Lung microvascular endothelial cell (primary cell): ENCODE data around the gene TMTC2. TPM values are rescaled to one million over a fixed set of nuclear protein-coding genes. Genes with fewer than 3 reads are reported as not detected.
A peak's percentile ranks its signal among the peaks of the same experiment; 100 is the strongest.
"Not testable (repeated sequence)": the region's sequence is repeated elsewhere in the genome, so short reads cannot be mapped to it uniquely, and the experiment has no call there.

Experiments used
- DNase-seq, 2 donors: peaks; one replicate each; pipeline versions ENCODE4 v3.0.0 to v3.0.0-alpha.2; 2010; ENCODE audit warnings: low read depth in 2 of 2
- total RNA-seq: library from RNA; depleted of rRNA; stranded (reverse); fragments of >200 nt; gene quantifications from 2 replicates; pipeline ENCODE4 v1.2.1, GENCODE V29; 2014

The TMTC2 gene
- total RNA-seq, 1 donor from 2014 or later: 13.9 TPM

DNA sequence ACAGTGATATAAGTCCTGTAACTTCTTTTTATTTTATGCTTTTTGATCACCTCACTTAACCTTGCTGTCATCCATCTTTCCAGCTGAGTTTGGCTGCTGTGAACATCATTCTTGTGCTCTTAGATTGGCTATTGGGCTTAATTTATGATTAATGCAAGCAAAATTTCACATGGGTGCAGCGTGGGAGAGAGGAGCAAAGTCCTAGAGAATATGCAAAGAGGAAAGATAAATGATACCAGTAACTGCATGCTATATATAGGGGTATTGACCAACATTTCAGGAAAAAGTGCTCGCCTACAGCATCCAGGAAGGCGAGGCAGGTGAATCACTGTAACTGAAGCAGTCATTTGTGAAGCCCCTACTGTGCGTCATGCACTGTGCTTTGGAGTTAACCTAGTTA, 153.1 kb downstream of the TMTC2 start:
- DNase-seq: no peak

DNA sequence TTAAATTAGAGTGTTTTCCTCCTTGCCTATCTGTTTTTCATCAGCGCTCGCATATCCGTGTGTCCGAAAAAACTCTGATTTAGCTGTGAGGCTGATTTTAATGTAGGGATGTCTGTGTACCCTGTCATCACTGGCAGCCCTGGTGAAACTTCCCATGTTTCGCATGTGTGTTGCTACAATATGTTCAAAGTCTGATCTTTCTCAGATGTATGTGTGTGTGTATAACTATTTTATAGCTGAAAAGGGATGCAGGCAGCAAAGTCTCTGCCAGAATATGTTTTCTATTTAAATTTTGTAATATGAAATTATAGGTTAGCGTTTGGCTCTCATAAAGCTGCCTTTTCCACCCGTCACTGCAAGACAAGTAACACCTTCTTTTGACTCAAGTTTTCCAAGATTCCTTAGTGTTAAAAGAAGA, 154.8 kb downstream of the TMTC2 start:
- no peak for DNase-seq

DNA sequence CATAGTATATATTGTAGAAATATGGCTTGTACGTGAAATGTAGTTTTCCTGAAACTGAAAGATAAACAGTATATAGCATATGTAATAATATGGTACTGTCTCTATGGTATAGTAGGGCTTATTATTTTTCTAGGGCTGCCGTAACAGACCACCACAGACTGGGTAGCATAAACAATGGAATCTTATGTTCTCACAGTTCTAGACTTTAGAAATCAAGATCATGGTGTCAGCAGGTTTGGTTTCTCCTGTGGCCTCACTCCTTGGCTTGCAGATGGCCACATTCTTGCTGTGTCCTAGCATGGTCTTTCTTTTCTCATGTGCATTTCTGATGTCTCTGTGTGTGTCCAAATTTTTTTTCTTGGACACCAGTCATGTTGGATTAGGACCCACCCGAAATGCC, 155.8 kb downstream of the TMTC2 start:
- no peak for DNase-seq

DNA sequence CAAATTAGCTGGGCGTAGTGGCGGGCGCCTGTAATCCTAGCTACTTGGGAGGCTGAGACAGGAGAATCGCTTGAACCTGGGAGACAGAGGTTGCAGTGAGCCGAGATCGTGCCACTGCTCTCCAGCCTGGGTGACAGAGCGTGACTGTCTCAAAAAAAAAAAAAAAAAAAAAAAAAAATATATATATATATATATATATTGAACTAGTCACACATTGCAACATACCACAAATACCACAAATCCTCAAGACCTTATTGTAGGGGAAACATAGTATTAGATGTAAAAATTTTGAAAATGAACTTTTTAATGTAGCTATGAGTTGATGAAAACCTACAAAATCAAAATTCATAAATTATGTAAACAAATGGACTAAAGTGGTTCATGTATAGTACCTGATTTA, 158.4 kb downstream of the TMTC2 start:
- DNase-seq: not testable (repeated sequence)

DNA sequence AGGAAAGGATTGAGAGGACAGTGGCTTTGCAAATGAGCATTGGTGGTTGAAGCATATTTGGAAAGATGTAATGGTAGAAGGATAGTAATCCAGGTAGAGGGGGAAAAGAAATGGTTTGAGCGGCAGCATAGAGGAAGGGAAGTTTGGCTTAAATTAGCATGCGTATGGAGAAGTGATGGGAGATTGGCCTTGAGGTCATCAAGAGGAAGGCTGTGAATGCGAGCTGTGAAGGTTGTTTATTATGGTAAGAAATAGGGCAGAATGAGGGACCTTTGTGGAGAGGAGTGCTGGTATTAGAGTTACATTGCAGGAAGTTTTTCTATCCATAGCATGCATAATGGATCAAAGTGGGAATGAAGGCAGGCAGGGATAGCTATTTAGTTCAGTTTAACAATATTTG, 162.1 kb downstream of the TMTC2 start:
- DNase-seq: no peak

DNA sequence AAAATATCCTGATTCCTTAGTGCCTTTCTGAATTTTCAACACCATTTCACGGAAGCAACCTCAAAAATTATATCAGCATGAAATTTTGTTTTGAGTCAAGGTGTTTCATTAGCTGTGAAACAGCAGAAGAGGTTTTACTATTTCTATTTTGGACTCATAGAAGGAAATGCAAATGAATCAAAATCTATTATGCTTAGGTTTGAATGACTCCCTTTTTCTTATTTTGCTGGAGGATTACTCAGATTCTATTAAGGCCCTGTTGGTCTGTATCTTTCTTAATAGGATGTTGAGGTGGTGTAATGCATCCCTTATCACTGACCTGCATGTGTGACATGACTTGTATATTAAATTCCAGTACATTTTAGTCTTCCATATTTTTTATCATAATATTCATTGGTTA, 165.8 kb downstream of the TMTC2 start:
- no peak for DNase-seq

DNA sequence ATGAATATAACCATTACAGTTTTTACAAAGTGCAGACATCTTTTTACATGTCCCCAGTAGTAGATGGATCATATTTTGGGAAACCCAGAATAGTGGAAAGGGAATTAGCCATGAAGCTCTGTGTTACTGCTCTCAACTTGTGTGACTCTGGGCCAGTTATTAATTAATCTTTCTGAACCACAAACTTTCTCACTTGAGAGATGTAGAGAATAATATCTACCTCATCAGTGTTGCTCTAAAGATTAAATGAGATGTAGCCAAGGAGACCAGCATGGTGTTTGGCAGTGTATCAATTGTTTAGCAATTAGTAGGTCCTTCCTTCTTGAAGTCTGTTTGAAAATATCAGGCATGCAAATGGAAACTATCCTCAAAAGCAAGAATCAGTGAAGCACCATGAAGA, 169.2 kb downstream of the TMTC2 start:
- DNase-seq: no peak

DNA sequence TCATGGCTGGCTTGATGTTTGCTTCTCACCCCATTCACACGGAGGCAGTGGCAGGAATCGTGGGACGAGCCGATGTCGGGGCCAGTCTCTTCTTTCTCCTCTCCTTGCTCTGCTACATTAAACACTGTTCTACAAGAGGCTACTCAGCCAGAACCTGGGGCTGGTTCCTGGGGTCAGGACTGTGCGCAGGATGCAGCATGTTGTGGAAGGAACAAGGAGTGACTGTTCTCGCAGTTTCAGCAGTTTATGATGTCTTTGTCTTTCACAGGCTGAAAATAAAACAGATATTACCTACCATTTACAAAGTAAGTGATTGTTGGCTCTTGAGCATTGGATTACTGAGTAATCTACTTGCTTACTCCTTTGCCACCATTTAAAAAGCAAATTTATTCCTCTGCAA, 170.6 kb downstream of the TMTC2 start:
- peak in 1 of 2 donors; percentile 47 for DNase-seq

DNA sequence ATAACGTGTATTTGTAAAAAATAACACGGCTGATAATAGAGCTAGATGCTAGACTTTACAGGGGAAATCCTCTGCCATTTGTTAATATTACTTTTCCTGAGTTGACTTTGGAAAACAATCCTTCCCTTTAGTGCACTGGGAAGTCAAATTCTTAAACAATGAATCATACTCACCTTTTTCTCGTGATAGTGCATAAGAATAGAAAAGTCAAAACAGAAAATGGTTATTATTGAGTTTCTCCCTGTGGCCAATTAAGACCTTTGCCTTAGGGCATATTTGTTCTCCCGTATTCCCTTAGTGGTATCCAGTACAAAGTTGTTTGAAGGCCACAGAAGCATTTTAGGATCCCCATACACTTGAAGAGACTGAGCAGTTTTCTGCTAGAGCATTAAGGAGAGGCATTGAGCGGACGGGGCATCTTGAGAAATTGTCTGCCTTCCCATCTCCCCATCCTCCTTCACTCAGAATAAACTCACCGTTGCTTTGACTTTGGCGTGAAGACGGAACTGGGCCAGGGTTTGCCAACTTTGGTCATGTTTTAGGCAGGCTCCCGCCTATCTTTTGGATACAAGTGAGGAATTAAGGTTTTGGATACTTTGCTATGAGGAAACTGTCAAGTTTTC, 171.3 kb downstream of the TMTC2 start:
- DNase-seq: peak; percentile 69 to 86

DNA sequence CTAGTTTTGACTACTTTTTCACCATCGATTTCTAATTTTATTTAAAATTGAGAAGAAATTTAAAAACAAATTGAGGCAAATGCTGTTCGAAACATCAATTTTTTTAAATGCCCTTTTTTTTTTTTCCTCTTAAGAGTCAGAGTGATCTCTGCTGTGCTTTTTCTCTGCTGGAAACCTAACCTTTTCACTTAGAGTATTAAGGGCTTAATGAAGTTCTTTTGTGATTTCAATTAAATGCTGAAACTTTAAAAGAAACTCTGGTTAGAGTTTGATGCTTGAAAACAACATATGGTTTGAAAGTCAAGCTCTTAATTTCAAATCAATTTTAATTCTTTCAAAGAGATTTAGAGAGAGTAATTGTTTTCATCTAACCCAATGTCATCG, 171.8 kb downstream of the TMTC2 start:
- no peak for DNase-seq

DNA sequence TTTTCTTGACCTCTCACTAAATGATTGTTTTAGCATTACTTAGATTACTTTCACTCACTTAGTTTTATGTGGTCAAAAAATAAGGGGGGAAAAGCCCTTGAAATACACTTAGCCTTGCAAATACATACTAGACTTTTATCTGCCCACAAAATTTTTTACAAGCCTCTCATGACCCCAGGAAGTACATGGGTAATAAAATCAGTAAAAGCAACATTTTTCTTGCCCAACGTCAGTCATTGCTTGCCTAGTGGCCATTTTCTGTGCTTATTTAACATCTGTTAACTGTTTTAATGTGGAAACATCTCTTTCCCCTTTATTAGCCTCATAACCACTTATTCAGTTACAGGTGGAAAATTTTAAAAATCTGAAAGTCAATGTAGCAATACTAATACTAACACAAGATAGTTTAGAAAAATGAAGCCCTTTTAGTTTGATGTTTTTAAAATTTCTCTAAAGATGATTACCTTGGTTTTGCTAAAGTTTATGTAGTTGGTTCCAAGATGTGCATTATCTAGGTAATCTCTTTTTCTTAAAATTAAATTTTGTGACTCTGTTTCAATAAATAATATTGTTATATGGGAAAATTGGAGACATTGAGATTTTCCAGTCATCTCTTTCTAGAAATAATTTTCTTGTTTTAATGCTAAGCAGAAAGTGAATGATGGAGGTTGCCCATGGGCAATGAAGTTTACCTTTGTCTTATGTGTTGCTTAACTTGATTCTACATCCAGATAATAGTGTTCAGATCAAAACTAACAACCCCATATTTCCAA, 175.5 kb downstream of the TMTC2 start:
- DNase-seq: peak; percentile 15 to 91

DNA sequence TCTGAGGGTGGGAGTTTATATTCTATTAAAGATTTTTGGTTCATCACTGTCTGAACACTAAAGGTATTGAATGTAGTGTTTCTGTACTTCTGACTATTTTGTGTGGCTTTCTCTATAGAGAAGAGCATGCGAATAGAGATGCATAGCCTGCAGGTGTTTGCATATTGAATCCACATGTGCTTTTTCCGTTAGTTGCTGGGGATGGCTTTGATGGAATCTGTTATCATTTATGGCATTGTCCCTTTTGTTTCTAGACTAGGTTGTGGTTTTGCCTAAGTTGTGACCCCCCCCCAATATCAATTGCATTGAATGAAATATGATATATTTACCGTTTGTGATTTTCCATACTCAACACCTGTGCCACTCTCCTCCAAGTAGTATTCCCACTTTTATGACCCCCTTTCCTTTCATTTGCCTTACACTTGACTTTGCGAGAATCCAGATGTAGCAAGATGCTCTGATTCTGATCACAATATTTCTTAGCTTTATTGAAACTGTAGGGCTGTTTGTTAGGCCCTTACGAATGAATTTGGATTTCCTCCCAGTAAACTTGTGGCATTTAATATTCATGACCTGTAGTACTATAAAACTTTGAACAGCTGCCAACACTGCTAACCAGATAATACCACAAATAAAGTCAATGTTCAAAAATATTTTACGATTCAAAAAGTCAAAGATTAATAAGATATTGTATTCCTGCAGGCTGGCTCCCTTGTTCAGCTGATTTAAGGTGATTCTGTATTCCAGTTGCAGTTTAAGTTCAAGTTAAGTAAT, 176.4 kb downstream of the TMTC2 start:
- DNase-seq: peak in 1 of 2 donors; percentile 23

DNA sequence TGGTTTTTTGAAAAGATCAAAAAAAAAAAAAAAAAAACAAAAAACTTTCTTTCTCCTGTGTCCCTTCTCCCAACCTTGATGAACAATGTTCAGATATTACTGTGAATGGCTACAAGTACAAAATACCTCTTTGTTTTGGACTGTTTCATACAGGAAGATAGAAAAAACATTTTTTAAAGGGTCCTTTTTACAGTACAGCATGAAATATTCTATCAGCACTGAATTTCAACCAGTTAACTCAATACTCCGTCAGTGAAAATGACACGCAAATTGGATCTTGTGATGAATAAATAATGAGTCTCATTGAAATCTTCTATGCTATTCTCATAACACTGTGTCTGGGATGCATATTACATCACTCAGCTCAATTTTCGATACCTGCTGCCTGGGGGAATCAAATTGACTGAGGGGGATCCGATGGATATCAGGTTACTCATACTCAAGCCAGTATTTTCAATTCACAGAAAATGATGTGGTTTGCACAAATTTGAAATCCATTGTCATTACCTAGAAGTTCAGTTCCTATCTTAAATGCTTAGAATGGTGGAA, 179.6 kb downstream of the TMTC2 start:
- no peak for DNase-seq

DNA sequence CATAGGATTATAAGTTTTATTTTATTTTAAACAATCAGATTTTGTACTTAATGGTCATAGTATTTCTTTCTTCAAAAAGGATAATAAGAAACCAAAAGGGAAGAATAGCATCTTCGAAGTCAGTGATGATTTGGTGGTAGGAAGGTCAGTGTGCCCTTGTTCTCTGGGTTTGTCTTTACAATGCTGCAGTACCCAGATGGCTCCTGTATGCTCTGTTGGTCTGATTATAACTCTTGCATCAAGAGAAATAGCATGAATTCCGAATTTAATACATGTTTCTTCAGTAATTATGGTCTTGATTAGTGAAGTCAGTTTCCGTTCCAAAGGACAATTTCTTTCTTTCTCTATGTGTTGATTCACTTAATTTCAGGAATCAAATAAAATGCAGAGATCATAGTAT, 180.2 kb downstream of the TMTC2 start:
- DNase-seq: no peak

DNA sequence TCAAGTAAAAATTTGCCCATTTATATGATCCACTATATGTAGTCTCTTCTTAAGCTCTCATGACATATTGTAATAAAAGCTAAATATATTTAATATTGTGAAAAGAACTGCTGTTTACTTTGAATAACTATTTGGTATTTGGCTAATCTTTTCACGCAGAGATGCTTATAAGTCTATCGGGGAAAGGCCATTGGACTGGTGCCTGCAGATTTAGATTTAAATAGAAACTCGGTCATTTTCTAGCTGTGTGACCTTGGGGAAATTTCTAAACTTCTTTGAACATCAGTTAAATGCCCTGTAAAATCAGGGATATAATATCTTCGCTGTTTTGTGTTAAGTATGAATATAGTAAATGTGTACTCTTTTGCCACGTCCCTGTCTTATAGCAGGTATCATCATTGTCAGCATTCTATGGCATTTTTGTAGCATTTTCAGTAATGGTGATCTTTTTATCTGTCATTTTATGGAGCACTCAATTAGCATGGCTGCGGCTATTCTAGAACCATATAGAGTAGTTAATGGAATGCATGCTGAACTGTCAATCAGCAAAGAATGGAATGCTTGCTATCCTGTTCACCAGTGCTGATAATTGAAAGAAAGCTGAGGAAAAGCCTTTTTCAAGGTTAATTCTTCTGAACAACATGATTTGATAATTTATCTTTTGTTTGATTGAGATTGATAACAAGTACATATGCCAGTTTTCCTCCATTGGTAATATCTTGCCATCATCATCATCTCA, 181.2 kb downstream of the TMTC2 start:
- no peak for DNase-seq

DNA sequence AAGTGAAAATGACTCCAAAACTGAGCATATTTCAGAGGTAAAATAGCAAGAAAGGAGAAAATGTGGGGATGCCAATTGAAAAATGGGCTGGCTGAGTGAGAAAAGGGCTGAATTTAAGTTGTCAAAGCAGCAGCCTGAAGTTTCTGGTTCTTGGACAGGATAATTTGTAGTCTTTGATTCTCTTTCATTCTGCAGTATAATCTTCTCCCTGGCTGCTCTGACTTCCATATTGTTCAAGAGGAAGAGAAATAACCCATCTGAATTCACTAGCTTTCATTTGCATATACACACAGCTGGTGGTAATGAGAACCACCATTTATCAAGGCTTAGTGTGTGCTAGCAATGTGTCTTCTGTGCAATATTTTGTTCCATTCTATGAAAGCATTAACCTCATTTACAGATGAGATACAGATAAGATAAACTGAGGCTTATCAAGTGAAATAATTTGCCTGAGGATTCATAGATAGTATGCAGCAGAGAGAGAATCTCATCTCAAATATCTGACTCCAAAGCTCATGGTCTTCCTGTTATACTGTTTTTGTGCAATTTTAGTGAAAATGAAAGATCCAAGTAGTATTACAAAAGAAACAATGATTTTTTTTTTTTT, 184.2 kb downstream of the TMTC2 start:
- no peak for DNase-seq

DNA sequence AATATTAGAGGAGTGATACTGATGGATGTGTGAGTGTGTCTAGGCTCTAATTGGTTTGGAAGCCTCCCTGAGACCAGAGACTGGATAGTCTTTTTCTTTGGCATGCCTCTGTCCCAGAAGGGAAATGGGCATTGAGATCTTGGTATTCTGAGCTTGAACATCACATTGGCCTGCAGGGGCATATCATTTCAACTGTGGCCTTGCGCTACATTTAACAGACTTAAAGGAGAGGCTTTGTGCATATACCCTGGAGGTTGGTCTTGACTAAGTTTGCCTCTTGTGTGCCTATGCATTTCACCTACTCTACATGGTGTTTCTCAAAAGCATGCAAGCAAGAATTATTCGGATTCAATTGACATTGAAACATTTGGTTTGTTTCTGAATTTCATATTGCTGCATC, 185.4 kb downstream of the TMTC2 start:
- DNase-seq: no peak

DNA sequence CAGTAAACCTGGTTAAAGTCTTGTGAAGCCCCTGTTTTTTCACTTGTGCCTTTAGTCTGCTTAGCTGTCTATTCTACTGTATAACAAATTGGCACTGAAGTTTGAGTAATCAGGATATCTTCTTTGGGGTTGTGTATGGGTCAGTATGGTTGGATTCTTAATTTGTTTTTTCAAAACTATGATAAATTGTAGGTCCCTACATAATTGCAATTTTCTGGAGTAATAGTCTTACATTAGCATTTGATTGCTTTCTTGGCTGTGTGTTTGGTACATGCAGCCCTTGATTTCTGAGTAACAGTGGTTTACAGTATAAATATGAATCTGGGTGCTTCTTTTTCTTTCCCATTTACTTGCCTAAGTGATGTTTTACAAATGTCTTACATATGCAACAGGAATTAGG, 186.6 kb downstream of the TMTC2 start:
- no peak for DNase-seq

DNA sequence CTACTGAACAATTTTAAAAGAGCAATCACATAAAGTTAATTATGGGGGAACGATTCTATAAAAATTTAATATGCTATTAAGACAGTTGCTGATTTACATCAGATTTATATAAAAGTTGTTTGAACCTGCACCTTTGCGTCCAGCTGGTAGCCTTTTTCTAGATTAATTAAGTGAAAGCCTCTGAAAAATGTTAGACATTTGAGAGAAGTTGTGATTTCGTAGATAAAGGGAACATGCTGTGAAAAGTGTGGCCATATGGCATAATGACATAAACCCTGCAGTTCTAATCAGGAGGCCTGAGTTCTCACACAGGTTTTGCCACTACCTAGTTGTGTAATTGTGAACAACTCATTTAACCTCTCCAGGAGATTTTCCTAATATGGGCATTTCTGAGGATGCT, 187.2 kb downstream of the TMTC2 start:
- no peak for DNase-seq

DNA sequence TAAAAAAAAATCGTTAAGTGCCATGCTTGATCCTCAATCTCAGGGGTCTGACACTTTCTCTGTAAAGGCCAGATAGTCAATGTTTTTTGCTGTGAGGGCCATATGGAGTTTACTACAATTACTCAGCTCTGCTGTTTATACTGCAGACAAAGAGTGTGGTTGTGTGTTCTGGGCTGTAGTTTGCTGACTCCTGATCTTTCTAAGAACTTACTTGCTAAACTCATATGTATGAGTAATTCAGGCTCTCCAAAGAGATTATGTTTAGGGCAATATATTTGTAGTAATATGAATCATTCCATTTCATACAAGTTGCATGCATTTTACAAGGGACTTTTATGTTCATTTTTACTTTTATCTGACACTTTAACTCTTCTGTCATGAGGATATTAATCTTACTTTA, 188.2 kb downstream of the TMTC2 start:
- no peak for DNase-seq

DNA sequence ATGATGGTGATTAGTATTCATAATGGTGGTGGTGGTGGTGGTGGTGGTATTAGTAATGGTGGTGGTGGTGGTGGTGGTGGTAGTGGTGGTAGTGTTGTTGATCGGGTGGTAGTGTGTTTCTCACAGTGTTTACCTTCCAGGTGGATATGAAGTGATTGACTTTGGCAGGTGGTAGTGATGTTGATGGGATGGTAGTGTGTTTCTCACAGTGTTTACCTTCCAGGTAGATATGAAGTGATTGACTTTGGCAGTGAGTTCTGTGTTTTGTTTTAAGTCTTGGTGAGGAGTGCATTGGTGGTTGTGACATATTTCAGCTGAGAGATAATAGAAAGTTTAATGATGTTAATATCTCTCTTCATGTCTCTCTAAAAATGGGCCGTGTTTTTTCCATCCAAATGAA, 189.4 kb downstream of the TMTC2 start:
- no peak for DNase-seq
